ENCODE results near the gene ULK2. TPM values are rescaled to one million over a fixed set of nuclear protein-coding genes. Genes with fewer than 3 reads are reported as not detected.

The ULK2 gene
- total and polyA plus RNA-seq, 2 of the 13 experiments (the other 11 are each of a cell fraction or from before 2014, with no cell fraction given) = 0.01 TPM; not detected in 1

DNA sequence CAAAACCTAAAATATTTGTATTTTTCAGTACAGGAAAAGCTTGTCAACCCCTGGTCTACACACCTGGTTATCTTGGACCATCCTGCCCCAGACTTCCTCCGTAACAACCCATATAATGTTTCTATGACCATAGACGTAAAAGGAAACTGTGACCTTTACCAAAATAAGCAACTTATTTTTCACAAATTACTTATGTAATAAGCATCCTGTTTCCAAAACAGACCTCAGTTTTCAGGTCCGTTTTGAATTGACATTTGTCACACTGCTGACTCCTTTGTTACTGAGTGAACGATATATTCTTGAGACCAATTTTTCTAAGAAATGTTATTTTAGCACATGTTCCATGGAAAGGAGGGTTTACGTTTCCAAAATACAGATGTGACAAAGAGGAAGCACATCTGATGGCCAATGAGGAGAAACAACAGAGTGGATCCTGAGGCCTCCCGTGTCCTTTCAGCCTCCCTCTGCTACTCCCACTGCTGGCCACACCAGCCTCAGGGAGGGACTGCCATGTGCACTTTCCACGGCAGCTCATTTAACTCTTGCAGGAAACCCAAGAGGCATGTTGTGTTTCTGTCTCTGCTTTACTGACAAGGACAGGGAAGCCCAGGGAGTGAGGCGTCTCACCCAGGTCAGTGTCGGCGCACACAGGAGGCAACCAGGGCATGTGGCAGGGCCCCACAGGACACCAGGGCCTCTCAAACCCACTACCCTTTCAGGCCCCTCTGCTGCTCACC, 99.5 kb downstream of the ULK2 start:
- BruUV-seq (replicated peaks) = no TSS peak
- in situ Hi-C loops (cut with HindIII; ENCODE audit: extremely low pct_ligation_motif_present, low pct_unique_long_range_greater_than_20kb) (loop anchor here (5.0 to 10.0 kb wide), 2 partner anchors 256 to 403 kb away; partner anchors contain the start of gene B9D1), intact Hi-C loops (cut with micrococcal nuclease; ENCODE audit: unreplicated experiment) (loop anchor here (5.0 to 10.0 kb wide), 2 partner anchors 123 to 301 kb away; partner anchors contain the start of gene ALDH3A2)
- H3K9ac ChIP-seq (ENCODE audit: insufficient read depth, low read depth, low read length) = no peak overlapping the region
- no peak overlapping the region for H3K4me2 ChIP-seq (ENCODE audit: low read depth, low read length)
- DNase-seq (ENCODE audit: low spot score) = no peak
- peaks cover 0 to 17% of the 10 kb centered on the region in 2 experiments; a peak in 2 of 5 replicates for H3K27me3 ChIP-seq (ENCODE audit: control insufficient read depth in 1 of 2, insufficient read depth in 2 of 2, low read length in 2 of 2)
- H2AFZ ChIP-seq (ENCODE audit: low read length) = no peak overlapping the region
- H3K27ac ChIP-seq (ENCODE audit: extremely low read length, insufficient read depth, low read length) = no peak overlapping the region
- WGBS (ENCODE audit: low lambda C conversion rate) = 35% methylated on average over 8 of the region's 10 CpGs
- H4K20me1 ChIP-seq (ENCODE audit: insufficient read depth, low read length) = no peaks in the 10 kb centered on the region
- no peaks in the 10 kb centered on the region for H3K36me3 ChIP-seq (replicated peaks in 1 of 2; ENCODE audit: control insufficient read depth in 1 of 2, insufficient read depth in 2 of 2, low read length in 2 of 2)
- H3K9me3 ChIP-seq (ENCODE audit: low read length) = no peaks in the 10 kb centered on the region
- POLR2A ChIA-PET = no interaction called here
- TF ChIP-seq ZNF652 (CRISPR knock-in tag; IDR thresholded peaks at IDR 0.05; ENCODE audit: borderline replicate concordance, low read depth) = no peak
- no peak for TF ChIP-seq ZNF841 (CRISPR knock-in tag; IDR thresholded peaks at IDR 0.05; ENCODE audit: borderline replicate concordance)
- TF ChIP-seq, protein P1, sequence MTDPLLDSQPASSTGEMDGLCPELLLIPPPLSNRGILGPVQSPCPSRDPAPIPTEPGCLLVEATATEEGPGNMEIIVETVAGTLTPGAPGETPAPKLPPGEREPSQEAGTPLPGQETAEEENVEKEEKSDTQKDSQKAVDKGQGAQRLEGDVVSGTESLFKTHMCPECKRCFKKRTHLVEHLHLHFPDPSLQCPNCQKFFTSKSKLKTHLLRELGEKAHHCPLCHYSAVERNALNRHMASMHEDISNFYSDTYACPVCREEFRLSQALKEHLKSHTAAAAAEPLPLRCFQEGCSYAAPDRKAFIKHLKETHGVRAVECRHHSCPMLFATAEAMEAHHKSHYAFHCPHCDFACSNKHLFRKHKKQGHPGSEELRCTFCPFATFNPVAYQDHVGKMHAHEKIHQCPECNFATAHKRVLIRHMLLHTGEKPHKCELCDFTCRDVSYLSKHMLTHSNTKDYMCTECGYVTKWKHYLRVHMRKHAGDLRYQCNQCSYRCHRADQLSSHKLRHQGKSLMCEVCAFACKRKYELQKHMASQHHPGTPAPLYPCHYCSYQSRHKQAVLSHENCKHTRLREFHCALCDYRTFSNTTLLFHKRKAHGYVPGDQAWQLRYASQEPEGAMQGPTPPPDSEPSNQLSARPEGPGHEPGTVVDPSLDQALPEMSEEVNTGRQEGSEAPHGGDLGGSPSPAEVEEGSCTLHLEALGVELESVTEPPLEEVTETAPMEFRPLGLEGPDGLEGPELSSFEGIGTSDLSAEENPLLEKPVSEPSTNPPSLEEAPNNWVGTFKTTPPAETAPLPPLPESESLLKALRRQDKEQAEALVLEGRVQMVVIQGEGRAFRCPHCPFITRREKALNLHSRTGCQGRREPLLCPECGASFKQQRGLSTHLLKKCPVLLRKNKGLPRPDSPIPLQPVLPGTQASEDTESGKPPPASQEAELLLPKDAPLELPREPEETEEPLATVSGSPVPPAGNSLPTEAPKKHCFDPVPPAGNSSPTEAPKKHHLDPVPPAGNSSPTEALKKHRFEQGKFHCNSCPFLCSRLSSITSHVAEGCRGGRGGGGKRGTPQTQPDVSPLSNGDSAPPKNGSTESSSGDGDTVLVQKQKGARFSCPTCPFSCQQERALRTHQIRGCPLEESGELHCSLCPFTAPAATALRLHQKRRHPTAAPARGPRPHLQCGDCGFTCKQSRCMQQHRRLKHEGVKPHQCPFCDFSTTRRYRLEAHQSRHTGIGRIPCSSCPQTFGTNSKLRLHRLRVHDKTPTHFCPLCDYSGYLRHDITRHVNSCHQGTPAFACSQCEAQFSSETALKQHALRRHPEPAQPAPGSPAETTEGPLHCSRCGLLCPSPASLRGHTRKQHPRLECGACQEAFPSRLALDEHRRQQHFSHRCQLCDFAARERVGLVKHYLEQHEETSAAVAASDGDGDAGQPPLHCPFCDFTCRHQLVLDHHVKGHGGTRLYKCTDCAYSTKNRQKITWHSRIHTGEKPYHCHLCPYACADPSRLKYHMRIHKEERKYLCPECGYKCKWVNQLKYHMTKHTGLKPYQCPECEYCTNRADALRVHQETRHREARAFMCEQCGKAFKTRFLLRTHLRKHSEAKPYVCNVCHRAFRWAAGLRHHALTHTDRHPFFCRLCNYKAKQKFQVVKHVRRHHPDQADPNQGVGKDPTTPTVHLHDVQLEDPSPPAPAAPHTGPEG (CRISPR knock-in tag; IDR thresholded peaks at IDR 0.05) = no peak
- TF ChIP-seq EEA1 (CRISPR knock-in tag; IDR thresholded peaks at IDR 0.05; ENCODE audit: borderline replicate concordance) = no peak
- TF ChIP-seq ZNF121 (CRISPR knock-in tag; IDR thresholded peaks at IDR 0.05) = no peak
- TF ChIP-seq, protein P2, sequence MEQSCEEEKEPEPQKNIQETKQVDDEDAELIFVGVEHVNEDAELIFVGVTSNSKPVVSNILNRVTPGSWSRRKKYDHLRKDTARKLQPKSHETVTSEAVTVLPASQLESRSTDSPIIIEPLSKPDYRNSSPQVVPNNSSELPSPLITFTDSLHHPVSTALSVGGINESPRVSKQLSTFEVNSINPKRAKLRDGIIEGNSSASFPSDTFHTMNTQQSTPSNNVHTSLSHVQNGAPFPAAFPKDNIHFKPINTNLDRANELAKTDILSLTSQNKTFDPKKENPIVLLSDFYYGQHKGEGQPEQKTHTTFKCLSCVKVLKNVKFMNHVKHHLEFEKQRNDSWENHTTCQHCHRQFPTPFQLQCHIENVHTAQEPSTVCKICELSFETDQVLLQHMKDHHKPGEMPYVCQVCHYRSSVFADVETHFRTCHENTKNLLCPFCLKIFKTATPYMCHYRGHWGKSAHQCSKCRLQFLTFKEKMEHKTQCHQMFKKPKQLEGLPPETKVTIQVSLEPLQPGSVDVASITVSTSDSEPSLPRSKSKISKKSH (CRISPR knock-in tag; IDR thresholded peaks at IDR 0.05; ENCODE audit: borderline replicate concordance) = no peak
- no peak for TF ChIP-seq ZNF234 (CRISPR knock-in tag; conservative IDR thresholded peaks at IDR 0.05)
- CTCF ChIA-PET (ENCODE audit: low intra/inter-chr PET ratio, low total read pairs) = no interaction called here
- no peak overlapping the region for H3K4me3 ChIP-seq (replicated peaks in 1 of 3; ENCODE audit: insufficient read depth in 1 of 3, low read depth in 2 of 3, low read length in 3 of 3)
- ATAC-seq = no peak
- no peaks in the 10 kb centered on the region for H3K79me2 ChIP-seq (ENCODE audit: insufficient read depth, low read length)
- FAIRE-seq = no peak
- peaks cover 26% of the 10 kb centered on the region for H3K4me1 ChIP-seq (ENCODE audit: insufficient read depth, low read length)

All from HepG2 (cell line).